CD4-positive, alpha-beta T cell treated with Interleukin-17A for 1 hour (primary cell): ENCODE measurements around the gene RGS3.
"Not testable (repeated sequence)": the region's sequence is repeated elsewhere in the genome, so short reads cannot be mapped to it uniquely, and the experiment has no call there.

Source experiments
- DNase-seq: peaks from one replicate; pipeline ENCODE4 v3.0.0-alpha.2; 2020

The RGS3 gene

GRCh38 chr9:113467183-113467582 lies 3.7 kb downstream of the RGS3 start:
- DNase-seq: no peak

- DNase-seq: no peak
Observed at GRCh38 chr9:113468716-113469448, 5.4 kb downstream of the RGS3 start.

GRCh38 chr9:113471143-113471542 lies 7.6 kb downstream of the RGS3 start:
- no peak for DNase-seq

GRCh38 chr9:113471566-113471965 lies 8.0 kb downstream of the RGS3 start:
- no peak for DNase-seq

GRCh38 chr9:113472199-113472598 lies 8.7 kb downstream of the RGS3 start:
- DNase-seq: no peak

- DNase-seq: no peak
Observed at GRCh38 chr9:113474360-113475028, 11.0 kb downstream of the RGS3 start.

- no peak for DNase-seq
Observed at GRCh38 chr9:113475031-113475430, 11.5 kb downstream of the RGS3 start.

GRCh38 chr9:113475992-113476391 lies 12.5 kb downstream of the RGS3 start:
- DNase-seq: no peak

GRCh38 chr9:113476511-113476916 lies 13.0 kb downstream of the RGS3 start:
- DNase-seq: no peak

GRCh38 chr9:113477058-113477457 lies 13.5 kb downstream of the RGS3 start:
- no peak for DNase-seq

- DNase-seq: no peak
Observed at GRCh38 chr9:113477661-113478060, 14.1 kb downstream of the RGS3 start.

GRCh38 chr9:113479174-113479621 lies 15.7 kb downstream of the RGS3 start:
- DNase-seq: peak; percentile 35

GRCh38 chr9:113480612-113481011 lies 17.1 kb downstream of the RGS3 start:
- no peak for DNase-seq

- no peak for DNase-seq
Observed at GRCh38 chr9:113481176-113481787, 17.8 kb downstream of the RGS3 start.

GRCh38 chr9:113482341-113482740 lies 18.8 kb downstream of the RGS3 start:
- DNase-seq: no peak

GRCh38 chr9:113482991-113483675 lies 19.6 kb downstream of the RGS3 start:
- DNase-seq: no peak

- no peak for DNase-seq
Observed at GRCh38 chr9:113483676-113484257, 20.2 kb downstream of the RGS3 start.

- no peak for DNase-seq
Observed at GRCh38 chr9:113484258-113484730, 20.8 kb downstream of the RGS3 start.

GRCh38 chr9:113485761-113486115 lies 22.2 kb downstream of the RGS3 start:
- no peak for DNase-seq

- DNase-seq: no peak
Observed at GRCh38 chr9:113486327-113486726, 22.8 kb downstream of the RGS3 start.

GRCh38 chr9:113488071-113488470 lies 24.5 kb downstream of the RGS3 start:
- no peak for DNase-seq

GRCh38 chr9:113488490-113488889 lies 25.0 kb downstream of the RGS3 start:
- no peak for DNase-seq

GRCh38 chr9:113491147-113491546 lies 27.6 kb downstream of the RGS3 start:
- DNase-seq: not testable (repeated sequence)
